ENCODE results near the gene CCDC192.

The CCDC192 gene

GRCh38 chr5:127967983-127968592 is 264.9 kb downstream of the CCDC192 start:
- TF ChIP-seq CTCF (conservative IDR thresholded peaks at IDR 0.05; ENCODE audit: low read length): no peak
- DNase-seq (ENCODE audit: low read depth): peak; percentile 12
- no peak overlapping the region for H3K4me3 ChIP-seq (ENCODE audit: low read length)

GRCh38 chr5:127969002-127969401 is 265.8 kb downstream of the CCDC192 start:
- no peak for TF ChIP-seq CTCF (conservative IDR thresholded peaks at IDR 0.05; ENCODE audit: low read length)
- no peak overlapping the region for H3K4me3 ChIP-seq (ENCODE audit: low read length)
- peak; percentile 60 for DNase-seq (ENCODE audit: low read depth)

GRCh38 chr5:127969651-127970050 is 266.5 kb downstream of the CCDC192 start:
- no peak for DNase-seq (ENCODE audit: low read depth)
- H3K4me3 ChIP-seq (ENCODE audit: low read length): no peak overlapping the region
- TF ChIP-seq CTCF (conservative IDR thresholded peaks at IDR 0.05; ENCODE audit: low read length): no peak

- no peak for TF ChIP-seq CTCF (conservative IDR thresholded peaks at IDR 0.05; ENCODE audit: low read length)
- no peak for DNase-seq (ENCODE audit: low read depth)
- no peak overlapping the region for H3K4me3 ChIP-seq (ENCODE audit: low read length)
Observed at GRCh38 chr5:127970081-127970480, 266.9 kb downstream of the CCDC192 start.

GRCh38 chr5:127970854-127971425 is 267.7 kb downstream of the CCDC192 start:
- no peak for DNase-seq (ENCODE audit: low read depth)
- no peak for TF ChIP-seq CTCF (conservative IDR thresholded peaks at IDR 0.05; ENCODE audit: low read length)

GRCh38 chr5:127975961-127976360 is 272.8 kb downstream of the CCDC192 start:
- DNase-seq (ENCODE audit: low read depth): no peak
- no peak overlapping the region for H3K4me3 ChIP-seq (ENCODE audit: low read length)
- no peak for TF ChIP-seq CTCF (conservative IDR thresholded peaks at IDR 0.05; ENCODE audit: low read length)

More at GRCh38 chr5:127970854-127971425, 267.7 kb downstream of the CCDC192 start:
- H3K4me3 ChIP-seq (ENCODE audit: low read length): no peak overlapping the region

GRCh38 chr5:127976525-127976924 is 273.3 kb downstream of the CCDC192 start:
- no peak overlapping the region for H3K4me3 ChIP-seq (ENCODE audit: low read length)
- no peak for TF ChIP-seq CTCF (conservative IDR thresholded peaks at IDR 0.05; ENCODE audit: low read length)
- DNase-seq (ENCODE audit: low read depth): no peak

Data from AG10803 (cell line).